SK-N-SH (cell line): ENCODE data around the gene DNAH6.

Experiments used
- EZH2phosphoT487 ChIP-seq: fragments of 200-600 bp; sonication (generic); IDR thresholded peaks from 2 replicates; pipeline ENCODE4 v1.6.1; 2017; ENCODE audit warnings: low read depth, mixed run types, mild to moderate bottlenecking, antibody characterized with exemption, moderate library complexity, borderline replicate concordance
- SIN3A ChIP-seq: IDR thresholded peaks from 2 replicates; pipeline ENCODE4 v1.6.1; 2012; ENCODE audit warnings: low read depth, mild to moderate bottlenecking, low read length, moderate library complexity, borderline replicate concordance
- TEAD4 ChIP-seq: IDR thresholded peaks from 2 replicates; pipeline ENCODE4 v1.4.0; 2012; ENCODE audit warnings: mild to moderate bottlenecking, borderline replicate concordance; ENCODE audit not compliant: insufficient read depth
- TF ChIP-seq, protein P1 (sequence below): fragments of 200-600 bp; sonication (generic); IDR thresholded peaks from 2 replicates; pipeline ENCODE4 v1.6.1; 2017; ENCODE audit warnings: antibody characterized with exemption, mild to moderate bottlenecking, moderate library complexity

DNA sequence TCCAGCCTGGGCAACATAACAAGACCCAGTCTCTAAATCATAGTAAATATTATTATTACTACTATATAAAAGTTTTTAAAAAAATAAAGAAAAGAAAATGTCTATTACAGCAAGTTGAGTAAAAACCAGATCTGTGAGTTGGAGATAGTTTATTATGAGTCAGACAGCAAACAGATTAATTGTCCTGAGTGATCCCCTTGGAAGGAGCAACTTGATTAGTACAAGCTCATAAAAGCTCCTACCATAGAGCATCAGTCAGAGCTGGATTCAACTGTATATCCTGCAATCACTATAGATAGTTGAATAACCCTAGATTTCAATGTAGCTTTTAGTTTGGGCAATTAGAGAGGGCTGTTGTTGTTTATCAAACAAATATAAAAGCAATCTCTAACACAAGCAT, 280.5 kb downstream of the DNAH6 start:
- TF ChIP-seq, protein P1, sequence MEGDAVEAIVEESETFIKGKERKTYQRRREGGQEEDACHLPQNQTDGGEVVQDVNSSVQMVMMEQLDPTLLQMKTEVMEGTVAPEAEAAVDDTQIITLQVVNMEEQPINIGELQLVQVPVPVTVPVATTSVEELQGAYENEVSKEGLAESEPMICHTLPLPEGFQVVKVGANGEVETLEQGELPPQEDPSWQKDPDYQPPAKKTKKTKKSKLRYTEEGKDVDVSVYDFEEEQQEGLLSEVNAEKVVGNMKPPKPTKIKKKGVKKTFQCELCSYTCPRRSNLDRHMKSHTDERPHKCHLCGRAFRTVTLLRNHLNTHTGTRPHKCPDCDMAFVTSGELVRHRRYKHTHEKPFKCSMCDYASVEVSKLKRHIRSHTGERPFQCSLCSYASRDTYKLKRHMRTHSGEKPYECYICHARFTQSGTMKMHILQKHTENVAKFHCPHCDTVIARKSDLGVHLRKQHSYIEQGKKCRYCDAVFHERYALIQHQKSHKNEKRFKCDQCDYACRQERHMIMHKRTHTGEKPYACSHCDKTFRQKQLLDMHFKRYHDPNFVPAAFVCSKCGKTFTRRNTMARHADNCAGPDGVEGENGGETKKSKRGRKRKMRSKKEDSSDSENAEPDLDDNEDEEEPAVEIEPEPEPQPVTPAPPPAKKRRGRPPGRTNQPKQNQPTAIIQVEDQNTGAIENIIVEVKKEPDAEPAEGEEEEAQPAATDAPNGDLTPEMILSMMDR, result no peak
- TF ChIP-seq SIN3A, result no peak
- TF ChIP-seq EZH2phosphoT487, result no peak
- TF ChIP-seq TEAD4, result no peak
